Nephron progenitor cell (in vitro differentiated cells): Measurements from ENCODE around the gene DLK1.

ENCODE experiments used
- DNase-seq: peaks from one replicate; pipeline ENCODE4 v3.0.0; 2021
- H3K27ac Mint-ChIP-seq: 2 replicates; pipeline ENCODE4 v1.8.0; 2021; ENCODE audit warnings: mild to moderate bottlenecking, moderate library complexity, mixed read lengths
- H3K27me3 Mint-ChIP-seq: 2 replicates; pipeline ENCODE4 v1.8.0; 2021; ENCODE audit warnings: mild to moderate bottlenecking, low read depth, mixed read lengths; ENCODE audit not compliant: poor library complexity
- H3K36me3 Mint-ChIP-seq: 2 replicates; pipeline ENCODE4 v1.8.0; 2021; ENCODE audit warnings: low read depth, mixed read lengths
- H3K4me1 Mint-ChIP-seq: 2 replicates; pipeline ENCODE4 v1.8.0; 2021; ENCODE audit warnings: mixed read lengths
- H3K4me3 Mint-ChIP-seq: 2 replicates; pipeline ENCODE4 v1.8.0; 2021; ENCODE audit warnings: mild to moderate bottlenecking, moderate library complexity, mixed read lengths
- H3K9me3 Mint-ChIP-seq: 2 replicates; pipeline ENCODE4 v1.8.0; 2021; ENCODE audit warnings: mild to moderate bottlenecking, moderate library complexity, mixed read lengths
- CTCF ChIP-seq: fragments of 200-600 bp; sonication (generic); IDR thresholded peaks from 2 replicates; pipeline ENCODE4 v1.5.0; 2021; ENCODE audit warnings: antibody characterized with exemption

The DLK1 gene

GRCh38 chr14:100779691-100780080, 53.0 kb downstream of the DLK1 start:
- H3K36me3 Mint-ChIP-seq: no peaks in the 10 kb centered on the region
- peaks cover 10% of the 10 kb centered on the region for H3K27me3 Mint-ChIP-seq
- no peak for TF ChIP-seq CTCF
- H3K4me1 Mint-ChIP-seq: peaks cover 68% of the 10 kb centered on the region
- no peak overlapping the region for H3K4me3 Mint-ChIP-seq
- DNase-seq: no peak
- H3K9me3 Mint-ChIP-seq: no peaks in the 10 kb centered on the region
- no peak overlapping the region for H3K27ac Mint-ChIP-seq

GRCh38 chr14:100780246-100780645, 53.6 kb downstream of the DLK1 start:
- H3K9me3 Mint-ChIP-seq: no peaks in the 10 kb centered on the region

GRCh38 chr14:100780646-100781355, 54.1 kb downstream of the DLK1 start:
- no peak for DNase-seq
- no peaks in the 10 kb centered on the region for H3K36me3 Mint-ChIP-seq
- no peak overlapping the region for H3K27ac Mint-ChIP-seq
- peaks cover 10% of the 10 kb centered on the region for H3K27me3 Mint-ChIP-seq
- H3K4me3 Mint-ChIP-seq: no peak overlapping the region
- no peak for TF ChIP-seq CTCF
- H3K9me3 Mint-ChIP-seq: no peaks in the 10 kb centered on the region
- H3K4me1 Mint-ChIP-seq: peaks cover 70% of the 10 kb centered on the region

More at GRCh38 chr14:100780246-100780645, 53.6 kb downstream of the DLK1 start:
- H3K4me3 Mint-ChIP-seq: no peak overlapping the region
- no peaks in the 10 kb centered on the region for H3K36me3 Mint-ChIP-seq
- no peak for DNase-seq
- H3K4me1 Mint-ChIP-seq: peaks cover 68% of the 10 kb centered on the region
- H3K27me3 Mint-ChIP-seq: peaks cover 10% of the 10 kb centered on the region
- no peak for TF ChIP-seq CTCF
- H3K27ac Mint-ChIP-seq: no peak overlapping the region

GRCh38 chr14:100781952-100782351, 55.3 kb downstream of the DLK1 start:
- H3K27me3 Mint-ChIP-seq: peaks cover 10% of the 10 kb centered on the region
- no peak overlapping the region for H3K27ac Mint-ChIP-seq
- DNase-seq: no peak
- peaks cover 76% of the 10 kb centered on the region for H3K4me1 Mint-ChIP-seq
- no peak overlapping the region for H3K4me3 Mint-ChIP-seq
- no peaks in the 10 kb centered on the region for H3K9me3 Mint-ChIP-seq
- no peak for TF ChIP-seq CTCF
- H3K36me3 Mint-ChIP-seq: no peaks in the 10 kb centered on the region

GRCh38 chr14:100782516-100783320, 56.0 kb downstream of the DLK1 start:
- Mint-ChIP-seq H3K9me3 (no peaks in the 10 kb centered on the region), H3K4me3 (no peak overlapping the region), H3K27ac (peak overlapping the region; percentile 78), H3K36me3 (no peaks in the 10 kb centered on the region), H3K4me1 (peaks cover 76% of the 10 kb centered on the region), H3K27me3 (peaks cover 10% of the 10 kb centered on the region)
- no peak for DNase-seq
- TF ChIP-seq CTCF: no peak
